HG02763 (cell line): Measurements from ENCODE around the gene CSNK1E.
"Not testable (repeated sequence)": the region's sequence is repeated elsewhere in the genome, so short reads cannot be mapped to it uniquely, and the experiment has no call there.

Experiments used
- ATAC-seq: cut with Tn5 transposase; IDR thresholded peaks from one replicate; pipeline ENCODE4 v1.9.1; 2021; ENCODE audit warnings: mild to moderate bottlenecking, moderate library complexity; ENCODE audit not compliant: unreplicated experiment

Gene CSNK1E

DNA sequence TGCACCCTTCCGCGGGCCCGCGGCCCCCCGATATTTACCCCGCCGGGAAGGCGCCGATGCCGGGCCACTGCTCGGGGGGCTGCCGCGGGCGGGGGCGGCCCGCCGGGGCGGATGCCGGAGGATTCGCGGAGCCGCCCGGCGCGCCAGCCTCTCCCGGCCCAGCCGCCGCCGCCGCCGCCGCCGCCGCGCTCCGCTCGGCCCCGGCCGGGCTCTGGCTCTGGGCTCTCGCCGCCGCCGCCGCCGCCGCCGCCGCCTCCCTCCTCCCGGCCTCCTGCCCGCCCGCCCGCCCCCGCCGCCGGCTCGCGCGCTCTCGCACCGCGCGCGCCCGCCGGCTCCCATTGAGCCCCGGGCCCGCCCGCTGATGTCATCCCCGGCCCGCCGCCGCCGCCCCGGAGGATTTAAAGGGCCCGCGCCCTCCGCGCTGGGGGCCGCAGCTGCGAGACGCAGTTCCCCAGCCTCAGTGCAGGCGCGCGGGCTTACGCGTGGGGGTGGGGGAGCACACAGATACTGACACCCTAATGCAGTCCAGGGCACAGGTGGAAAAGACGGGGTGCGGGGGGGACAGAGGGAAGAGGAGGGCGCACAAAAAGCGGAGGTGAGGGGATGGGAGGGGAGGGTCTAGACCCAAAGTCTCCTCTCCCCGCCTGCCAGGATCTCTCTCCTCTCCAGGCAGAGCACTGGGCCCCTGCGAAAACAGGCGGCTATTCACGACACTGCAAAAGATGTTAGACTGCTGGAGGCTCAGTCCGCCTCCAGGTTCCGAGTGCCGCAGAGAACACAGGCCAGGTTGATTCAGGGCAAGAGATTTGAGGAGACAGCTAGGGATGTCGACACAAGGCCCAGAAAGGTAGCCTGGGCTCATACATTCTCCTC is at the start of gene CSNK1E:
TSS of gene CSNK1E (minus strand) at position 312 of the 873 bp plus-strand sequence. CDS start 3,276 bp downstream, outside the sequence.
- peak; percentile 37 for ATAC-seq

DNA sequence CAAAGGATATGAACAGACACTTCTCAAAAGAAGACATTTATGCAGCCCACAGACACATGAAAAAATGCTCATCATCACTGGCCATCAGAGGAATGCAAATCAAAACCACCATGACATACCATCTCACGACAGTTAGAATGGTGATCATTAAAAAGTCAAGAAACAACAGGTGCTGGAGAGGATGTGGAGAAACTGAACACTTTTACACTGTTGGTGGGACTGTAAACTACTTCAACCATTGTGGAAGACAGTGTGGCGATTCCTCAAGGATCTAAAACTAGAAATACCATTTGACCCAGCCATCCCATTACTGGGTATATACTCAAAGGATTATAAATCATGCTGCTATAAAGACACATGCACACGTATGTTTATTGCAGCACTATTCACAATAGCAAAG is 48.6 kb upstream of the CSNK1E start:
- ATAC-seq: not testable (repeated sequence)

DNA sequence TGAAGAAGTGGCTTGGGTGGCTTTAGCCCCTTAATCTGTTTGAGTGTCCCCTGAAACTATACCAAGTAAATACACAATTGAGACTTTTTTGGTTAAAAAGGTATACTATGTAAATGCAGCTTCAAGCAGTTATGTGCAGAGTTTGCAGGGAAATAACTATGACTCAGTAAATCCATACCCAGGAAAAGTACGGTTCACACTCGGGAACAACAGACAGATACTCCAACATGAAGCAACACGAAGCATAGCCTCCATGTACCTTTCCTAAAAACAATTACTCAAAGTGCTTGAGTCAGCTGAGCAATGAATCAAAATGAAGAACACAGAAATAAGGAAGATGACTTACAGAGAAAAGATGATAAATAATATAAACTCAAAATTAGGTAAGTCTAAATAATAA is 47.9 kb upstream of the CSNK1E start:
- ATAC-seq: not testable (repeated sequence)

DNA sequence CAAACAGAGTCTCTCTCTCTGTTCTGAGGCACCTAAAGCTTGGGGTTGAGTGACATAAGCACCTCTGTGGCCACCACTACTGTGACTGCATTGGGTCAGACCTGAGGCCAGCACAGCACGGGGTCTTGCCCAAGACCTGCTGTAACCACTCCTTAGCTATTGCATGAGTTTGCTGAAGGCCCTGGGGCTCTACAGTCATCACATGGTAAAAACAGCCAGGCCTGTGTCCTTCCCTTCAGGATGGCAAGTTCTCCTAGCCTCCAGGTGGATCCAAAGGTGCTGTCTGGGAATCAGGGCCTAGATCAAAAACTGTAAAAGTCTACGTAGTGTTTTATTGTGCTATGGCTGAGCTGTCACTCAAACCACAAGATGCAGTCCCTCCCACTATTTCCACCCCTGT is 43.3 kb upstream of the CSNK1E start:
- ATAC-seq: not testable (repeated sequence)

DNA sequence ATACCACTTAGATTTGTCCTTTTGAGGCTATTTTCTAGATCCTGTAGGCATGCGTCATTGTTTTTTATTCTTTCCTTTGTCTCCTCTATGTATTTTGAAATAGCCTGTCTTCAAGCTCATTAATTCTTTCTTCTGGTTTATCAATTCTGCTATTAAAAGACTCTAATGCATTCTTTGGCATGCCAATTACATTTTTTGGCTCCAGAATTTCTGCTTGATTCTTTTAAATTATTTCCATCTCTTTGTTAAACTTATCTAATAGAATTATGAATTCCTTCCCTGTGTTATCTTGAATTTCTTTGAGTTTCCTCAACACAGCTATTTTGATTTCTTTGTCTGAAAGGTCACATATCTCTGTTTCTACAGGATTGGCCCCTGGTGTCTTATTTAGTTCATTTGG is 42.6 kb upstream of the CSNK1E start:
- ATAC-seq: not testable (repeated sequence)

DNA sequence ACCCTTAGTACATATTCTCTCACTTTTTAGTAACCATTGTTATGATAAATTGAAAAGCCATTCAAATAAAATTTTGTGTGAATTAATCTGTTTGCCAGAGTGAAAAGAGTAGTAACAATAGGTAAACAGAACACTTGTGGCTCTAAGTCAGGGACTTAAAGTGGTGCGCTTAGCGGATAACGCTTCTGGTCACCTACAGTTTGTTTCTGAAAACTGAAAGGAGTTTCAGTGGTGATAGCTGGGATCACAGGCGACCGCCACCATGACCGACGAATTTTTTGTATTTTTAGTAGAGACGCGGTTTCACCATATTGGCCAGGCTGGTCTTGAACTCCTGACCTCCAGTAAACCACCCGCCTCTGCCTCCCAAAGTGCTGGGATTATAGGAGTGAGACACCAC is 40.7 kb upstream of the CSNK1E start:
- ATAC-seq: not testable (repeated sequence)

DNA sequence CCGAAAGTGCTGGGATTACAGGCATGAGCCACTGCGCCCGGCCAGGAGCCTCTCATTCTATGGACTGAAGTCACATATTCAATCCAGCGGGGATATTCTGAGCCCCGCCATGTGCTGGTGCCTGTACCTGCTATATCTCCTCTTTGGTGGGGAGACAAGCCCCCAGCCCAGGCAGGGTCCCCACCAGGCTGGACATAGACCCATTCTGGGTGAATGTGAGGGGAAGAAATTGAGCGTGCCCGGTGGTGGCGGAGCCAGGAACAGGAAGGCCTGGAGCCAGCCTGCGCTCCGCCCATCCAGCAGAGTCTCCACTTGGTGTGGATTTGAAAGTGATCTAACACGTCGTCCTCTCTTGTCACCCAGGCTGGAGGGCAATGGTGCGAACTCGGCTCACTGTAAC is 38.0 kb upstream of the CSNK1E start:
- no peak for ATAC-seq

DNA sequence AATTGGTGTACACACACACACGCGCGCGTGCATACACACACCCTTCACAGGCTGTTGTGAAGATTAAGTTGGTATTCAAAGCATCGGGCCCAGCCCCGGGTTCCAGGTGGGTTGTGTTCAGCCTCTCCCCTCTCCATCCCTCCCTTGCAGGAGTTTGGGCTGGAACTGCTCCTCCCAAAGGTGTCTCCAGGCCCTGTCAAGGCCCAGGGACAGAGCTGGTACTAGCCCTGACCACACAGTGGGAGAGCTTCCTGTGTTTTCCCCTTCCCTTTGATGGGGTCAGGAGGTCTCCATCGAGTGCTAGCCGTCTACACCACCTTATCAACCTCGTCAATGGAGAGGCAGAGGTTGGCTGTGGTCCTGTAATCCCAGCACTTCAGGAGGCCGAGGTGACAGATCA is 36.5 kb upstream of the CSNK1E start:
- no peak for ATAC-seq

DNA sequence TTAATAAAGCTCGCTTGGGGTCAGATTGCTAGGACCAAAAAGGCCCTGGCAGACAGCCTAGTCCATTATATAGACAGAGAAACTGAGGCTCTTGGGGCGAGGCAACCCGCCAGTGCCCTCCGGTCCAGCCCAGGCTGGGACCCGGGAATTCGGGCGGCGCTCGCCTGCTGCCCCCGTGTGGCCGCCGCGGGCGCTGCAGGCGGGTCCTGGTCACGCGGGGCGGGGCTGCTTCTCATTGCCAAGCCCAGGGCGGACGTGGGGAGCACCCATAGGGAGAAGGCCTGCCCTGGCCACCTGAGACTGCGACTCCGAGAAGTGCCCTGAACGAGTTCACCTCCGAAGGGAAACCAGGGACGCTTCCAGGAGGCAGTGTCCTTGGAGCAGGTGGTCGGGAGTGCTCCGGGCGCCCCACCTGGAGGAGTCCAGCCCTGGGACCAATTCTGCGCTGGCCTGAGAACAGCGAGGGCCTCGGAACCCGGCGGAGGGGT is 36.0 kb upstream of the CSNK1E start:
- no peak for ATAC-seq

DNA sequence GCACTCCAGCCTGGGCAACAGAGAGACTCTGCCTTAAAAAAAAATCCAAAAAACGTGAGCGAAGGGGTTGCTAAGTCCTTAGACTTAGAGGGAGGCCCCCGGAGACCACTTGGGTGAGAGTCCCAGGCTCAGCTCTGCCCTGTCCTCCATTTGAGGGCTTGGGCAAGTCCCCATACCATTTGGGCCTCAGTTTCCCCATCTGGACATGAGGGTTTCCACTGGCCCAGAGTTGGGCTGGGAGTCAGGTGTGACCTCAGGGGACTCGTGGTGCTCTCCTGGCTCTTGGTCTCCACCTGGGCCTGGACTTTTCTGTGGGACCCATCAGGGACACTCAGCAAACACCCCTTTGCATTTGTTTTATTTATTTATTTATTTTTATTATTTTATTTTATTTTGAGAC is 35.2 kb upstream of the CSNK1E start:
- ATAC-seq: no peak

DNA sequence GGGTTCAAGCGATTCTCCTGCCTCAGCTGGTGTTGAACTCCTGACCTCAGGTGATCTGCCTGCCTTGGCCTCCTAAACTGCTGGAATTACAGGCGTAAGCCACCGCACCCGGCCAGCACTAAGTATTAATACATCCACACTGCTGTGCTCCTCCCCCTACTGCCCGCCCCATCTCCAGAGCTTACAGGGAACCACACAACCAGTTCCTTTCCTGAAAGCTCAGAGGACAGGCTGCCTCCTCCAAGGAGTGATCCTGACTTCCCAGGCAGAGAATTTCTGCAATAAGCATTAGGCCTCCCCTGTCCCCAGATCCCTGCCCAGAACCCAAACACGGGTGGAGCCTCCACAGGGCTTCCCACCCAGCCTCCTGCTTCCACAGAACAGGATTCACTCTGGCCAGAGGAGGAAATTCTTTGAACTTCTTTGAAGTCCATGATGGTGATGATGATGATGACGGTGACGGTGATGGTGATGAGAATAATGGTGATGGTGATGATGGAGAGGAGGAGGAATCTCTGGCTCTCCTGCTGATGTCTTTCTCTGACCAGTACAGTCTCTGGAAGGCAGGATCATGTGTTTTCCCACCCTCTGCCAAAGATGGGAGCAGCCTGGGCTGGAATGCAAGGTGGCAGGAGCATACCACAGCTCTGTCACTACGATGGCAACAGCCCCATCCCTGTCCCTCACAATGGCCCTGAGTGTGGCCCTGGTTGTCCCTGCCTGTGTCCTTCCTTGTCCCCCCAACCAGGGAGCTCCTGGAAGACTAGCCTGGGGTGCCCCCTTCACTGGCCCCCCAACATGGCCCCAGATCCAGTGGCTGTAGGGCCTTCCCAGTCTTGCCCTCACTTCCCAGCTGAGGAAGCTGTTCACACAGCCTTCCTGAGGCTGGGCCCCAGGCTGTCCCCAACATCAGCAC is 33.5 kb upstream of the CSNK1E start:
- no peak for ATAC-seq

DNA sequence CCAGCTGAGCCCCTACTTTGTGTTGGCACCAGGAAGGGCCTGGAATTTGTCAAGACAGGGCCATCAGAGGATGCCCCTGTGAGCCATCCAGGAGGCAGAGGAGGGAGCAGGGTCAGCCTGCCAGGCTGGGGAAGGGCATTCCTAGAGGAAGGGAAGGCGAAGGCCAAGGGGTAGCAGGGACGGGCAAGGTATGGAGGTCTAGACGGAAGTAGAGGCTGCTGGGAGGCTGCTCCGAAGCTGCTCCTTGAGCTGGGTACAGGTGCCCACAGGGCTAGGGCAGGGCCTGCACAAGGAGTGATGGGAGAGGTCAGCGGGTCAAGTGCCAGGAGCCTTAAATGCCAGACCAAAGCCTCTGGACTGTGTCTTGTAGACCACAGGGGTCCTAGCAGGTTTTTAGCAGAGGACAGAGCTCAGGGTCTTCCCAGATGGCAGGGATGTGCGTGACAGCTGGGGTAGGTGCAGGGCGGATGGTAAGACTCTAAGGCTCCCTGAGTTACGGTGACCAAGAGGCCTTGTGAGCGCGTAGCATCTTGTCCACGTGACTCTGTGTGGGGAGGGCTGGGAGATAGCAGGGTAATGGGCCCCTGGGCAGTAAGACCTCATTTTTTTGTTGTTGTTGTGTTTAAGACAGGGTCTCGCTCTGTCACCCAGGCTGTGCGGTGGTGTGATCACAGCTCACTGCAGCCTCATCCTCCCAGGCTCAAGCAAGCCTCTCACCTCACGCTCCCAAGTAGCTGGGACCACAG is 31.7 kb upstream of the CSNK1E start:
- no peak for ATAC-seq

DNA sequence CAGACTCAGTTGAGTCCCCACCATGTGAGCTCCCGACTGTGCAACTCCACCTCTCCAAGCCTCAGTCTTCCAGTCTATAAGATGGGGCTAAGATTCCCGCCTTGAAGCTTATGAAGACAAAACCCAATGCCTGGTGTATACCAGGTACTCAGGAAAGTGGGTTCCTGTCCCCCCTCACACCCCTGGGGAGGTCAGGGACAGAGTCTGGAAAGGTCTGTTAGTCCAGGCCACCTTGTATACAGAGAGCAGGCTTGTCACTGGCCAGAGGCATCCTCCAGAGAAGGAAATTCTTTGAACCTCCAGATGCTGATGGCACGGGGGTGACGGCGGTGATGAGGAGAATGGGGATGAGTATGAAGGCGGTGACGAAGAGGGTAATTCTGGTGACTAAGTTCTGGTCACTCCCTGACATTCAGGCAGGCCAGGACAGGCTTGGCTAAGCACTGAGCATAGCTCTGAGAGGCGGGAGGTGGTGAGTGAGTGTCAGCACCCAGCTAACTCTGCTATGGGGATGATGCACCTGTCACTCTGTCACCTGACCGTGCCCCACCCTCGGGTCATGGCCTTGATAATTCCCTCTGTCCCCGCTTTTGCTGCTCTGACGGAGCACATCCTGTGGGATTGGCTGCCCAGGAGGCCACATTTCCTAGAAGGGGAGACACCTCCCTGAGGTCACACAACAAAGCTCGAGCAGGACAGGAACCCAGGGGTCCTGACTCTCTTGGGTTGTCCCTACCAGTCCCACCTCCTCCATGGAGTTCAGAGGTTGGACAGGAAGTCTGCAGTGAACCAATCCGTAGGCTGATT is 30.9 kb upstream of the CSNK1E start:
- no peak for ATAC-seq

DNA sequence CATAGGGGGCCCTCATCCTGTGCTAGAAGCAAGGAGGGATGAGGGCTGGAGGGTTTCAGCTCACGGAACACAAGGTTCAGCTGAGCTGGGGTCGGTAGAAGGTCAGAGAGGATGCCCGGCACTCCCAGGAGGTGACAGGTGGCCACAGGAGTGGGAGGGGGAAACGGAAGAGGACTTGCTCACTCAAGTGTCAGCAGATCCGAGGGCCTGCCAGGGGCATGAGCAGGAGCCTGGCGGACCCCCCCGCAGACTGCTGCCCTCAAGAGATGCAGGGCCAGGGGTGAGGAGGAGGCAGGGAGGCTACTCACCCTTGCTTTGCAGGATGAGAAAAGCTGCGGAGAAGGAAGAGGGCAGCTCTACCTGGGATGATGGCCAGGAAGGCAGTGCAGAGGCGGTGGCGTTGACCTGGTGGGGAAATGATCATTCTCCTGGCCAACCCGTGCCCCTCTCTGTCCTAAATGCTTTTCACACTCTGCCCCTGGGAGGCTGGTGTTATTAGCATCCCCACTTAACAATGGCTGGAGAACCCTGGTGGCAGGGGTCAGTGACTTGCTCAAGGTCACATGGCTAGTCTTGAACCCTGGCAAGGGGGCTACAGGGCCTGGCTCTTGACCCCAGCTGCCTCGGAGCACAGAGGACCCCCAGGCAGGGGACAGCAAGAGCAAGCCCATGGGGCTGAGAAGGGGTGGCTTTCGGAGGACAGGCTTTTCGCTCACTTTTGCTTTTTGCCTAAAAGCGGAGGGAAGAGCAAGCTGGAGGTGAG is 30.1 kb upstream of the CSNK1E start:
- no peak for ATAC-seq

DNA sequence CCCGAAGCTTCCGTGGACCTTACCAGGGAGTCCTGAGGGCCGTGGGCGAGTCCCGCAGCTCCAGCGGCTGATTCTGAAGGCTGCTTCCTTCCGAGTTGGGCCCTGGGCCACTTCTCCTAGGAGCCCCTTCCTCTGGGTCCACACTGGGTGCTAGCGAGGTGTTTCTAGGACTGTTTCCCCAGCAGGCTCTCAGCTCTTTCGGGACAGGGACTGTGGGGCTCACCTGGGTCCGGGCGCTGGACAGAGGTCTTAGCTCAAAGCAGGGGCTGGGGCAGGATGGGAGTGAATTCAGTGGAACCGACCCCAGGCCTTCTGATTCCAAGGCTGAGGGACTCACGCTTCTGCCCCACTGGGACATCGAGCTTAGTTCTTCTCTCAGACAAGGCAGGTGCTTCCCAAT is 29.3 kb upstream of the CSNK1E start:
- ATAC-seq: no peak

DNA sequence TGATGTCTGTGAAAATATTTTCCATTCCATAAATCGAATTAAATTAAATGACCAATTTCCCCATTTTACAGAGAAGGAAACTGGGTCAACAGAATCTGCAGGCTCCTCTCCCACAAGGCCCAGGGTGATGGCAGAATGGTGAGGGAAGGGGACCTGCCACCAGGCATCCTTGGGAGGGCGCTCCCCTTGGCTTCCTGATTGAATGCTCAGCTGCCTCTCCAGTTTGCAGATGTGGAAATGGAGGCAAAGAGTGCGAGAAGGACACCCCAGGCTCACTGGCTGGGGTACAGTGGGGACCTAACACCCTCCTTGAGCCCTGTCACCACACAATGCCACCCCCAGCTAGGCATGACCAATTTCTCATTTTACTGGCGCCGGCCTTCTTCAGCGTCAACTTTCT is 28.5 kb upstream of the CSNK1E start:
- ATAC-seq: no peak

DNA sequence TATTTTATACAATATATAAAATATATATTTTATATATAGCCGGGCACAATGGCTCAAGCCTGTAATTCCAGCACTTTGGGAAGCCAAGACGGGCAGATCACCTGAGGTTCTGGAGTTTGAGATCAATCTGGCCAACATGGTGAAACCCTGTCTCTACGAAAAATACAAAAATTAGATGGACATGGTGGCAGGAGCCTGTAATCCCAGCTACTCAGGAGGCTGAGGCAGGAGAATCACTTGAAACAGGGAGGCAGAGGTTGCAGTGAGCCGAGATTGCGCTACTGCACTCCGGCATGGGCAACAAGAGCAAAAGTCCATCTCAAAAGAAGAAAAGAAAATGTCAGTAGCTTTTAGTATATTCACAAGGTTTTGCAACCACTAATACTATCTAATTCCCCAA is 22.7 kb upstream of the CSNK1E start:
- ATAC-seq: not testable (repeated sequence)

DNA sequence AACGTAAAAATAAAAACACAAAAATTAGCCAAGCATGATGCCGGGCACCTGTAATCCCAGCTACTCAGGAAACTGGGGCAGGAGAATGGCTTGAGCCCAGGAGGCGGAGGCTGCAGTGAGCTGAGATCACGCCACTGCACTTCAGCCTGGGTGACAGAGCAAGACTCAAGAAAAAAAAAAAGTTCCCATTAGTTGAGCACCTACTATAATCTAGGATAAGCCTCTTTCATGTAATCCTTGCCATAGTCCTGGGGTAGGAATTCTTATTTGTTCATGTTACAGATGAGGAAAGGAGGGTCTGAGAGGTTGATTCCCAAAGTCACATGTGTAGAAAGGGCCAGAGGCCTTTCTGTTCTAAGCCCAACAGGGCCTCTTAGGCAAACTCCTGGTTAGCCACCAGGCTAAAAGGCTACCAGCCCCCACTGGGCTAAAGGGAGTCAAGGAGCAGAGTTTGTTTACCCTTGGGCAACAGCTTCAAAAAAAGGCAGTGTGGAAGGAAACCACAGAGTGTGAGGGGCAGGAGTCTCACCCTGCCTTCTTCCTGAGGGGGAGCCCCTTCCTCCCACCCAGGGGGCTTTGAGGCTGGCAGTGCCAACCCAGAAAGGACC is 21.6 kb upstream of the CSNK1E start:
- no peak for ATAC-seq

DNA sequence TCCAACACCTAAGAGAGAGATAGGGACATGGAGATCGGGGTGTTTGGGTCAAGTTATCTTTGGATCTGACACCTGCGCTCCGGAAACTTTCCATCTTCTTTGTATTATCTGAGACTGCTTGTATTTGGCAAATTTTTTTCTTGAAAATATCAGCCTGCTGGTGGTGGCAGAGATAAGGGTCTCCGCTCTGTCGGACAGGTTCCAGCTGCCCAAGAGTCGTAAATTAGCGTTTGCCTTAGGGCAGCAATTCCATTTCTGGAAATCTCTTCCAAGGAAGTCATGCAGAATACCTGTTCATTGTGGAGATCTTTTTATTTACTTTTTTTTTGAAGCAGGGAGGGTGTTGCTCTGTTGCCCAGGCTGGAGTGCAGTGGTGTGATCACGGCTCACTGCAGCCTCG is 19.5 kb upstream of the CSNK1E start:
- no peak for ATAC-seq
